Skeletal muscle satellite cell (primary cell): ENCODE data around the gene PHF23.
A peak's percentile ranks its signal among the peaks of the same experiment; 100 is the strongest.

Experiments used
- H3K27me3 ChIP-seq: 2 replicates; pipeline ENCODE4 v1.7.0; 2013; ENCODE audit warnings: low read length; ENCODE audit not compliant: control insufficient read depth, insufficient read depth
- H3K36me3 ChIP-seq: 2 replicates; pipeline ENCODE4 v1.7.0; 2013; ENCODE audit warnings: mild to moderate bottlenecking, control low read depth, low read length; ENCODE audit not compliant: insufficient read depth
- H3K4me1 ChIP-seq: 2 replicates; pipeline ENCODE4 v1.7.0; 2013; ENCODE audit warnings: low read length; ENCODE audit not compliant: control insufficient read depth, insufficient read depth
- H3K4me2 ChIP-seq: 2 replicates; pipeline ENCODE4 v1.7.0; 2013; ENCODE audit warnings: mild to moderate bottlenecking, low read length
- H3K4me3 ChIP-seq: 2 replicates; pipeline ENCODE4 v1.7.0; 2013; ENCODE audit warnings: low read length
- H3K9ac ChIP-seq: 2 replicates; pipeline ENCODE4 v1.7.0; 2013; ENCODE audit warnings: mild to moderate bottlenecking, low read depth, low read length, moderate library complexity
- H3K9me3 ChIP-seq: replicated peaks from 2 replicates; pipeline ENCODE4 v1.7.0; 2013; ENCODE audit warnings: mild to moderate bottlenecking, control low read depth, low read length

Gene PHF23

GRCh38 chr17:7242717-7243452 lies 3.6 kb upstream of the PHF23 start:
- Histone ChIP-seq H3K4me2 (peak overlapping the region; percentile 95), H3K9ac (peak overlapping the region; percentile 97), H3K4me1 (peaks cover 22% of the 10 kb centered on the region), H3K36me3 (peaks cover 24% of the 10 kb centered on the region), H3K4me3 (peak overlapping the region; percentile 91), H3K9me3 (no peaks in the 10 kb centered on the region), H3K27me3 (no peaks in the 10 kb centered on the region)

DNA sequence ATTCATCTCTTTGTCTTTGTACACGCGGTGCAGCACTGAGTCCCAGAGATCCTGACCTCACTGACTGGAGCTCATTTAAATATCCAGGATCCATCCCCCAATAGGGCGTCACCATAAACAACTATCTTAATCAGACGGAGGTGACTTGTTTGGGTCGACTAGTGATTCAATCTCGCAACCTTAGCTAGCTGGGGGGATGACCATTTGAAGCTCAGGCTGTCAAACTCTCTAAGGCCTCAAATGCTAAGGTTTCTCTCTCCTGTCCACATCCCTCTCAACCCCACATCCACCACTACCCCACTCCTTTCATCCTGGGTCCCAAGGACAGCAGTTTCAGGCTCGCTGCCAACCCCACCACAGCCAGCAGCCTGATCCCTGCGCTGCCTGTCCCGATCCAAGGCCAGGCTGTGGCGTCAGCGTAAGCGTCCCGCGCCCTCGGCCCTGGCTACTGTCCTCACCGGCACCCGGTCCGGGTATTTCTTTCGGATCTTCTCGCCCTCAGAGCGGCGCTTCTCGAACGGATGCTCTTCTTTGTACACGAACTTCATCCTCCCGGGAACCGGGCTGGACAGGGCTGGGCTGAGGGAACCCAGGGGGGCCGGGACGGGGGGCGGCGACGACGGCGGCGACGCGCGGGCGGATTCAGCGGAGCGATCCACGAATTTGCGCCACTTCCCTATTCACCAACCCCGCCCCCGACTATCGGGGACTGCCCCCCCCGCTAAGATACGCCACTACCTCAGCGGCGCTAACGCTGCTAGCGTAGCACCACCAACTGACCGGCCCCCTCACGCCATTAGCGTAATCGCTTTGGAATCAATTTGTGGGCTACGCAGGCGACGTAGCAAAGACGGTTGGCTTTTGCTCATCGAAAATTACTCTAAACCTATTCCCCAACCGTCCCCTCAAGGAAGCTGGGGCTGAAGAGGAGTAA lies 2.8 kb upstream of the PHF23 start, which contains the start of gene GABARAP:
Gene GABARAP (minus strand): TSS at position 667 of the 934 bp plus-strand sequence. CDS start 119 bp downstream, at position 548.
- peaks cover 28% of the 10 kb centered on the region for H3K36me3 ChIP-seq
- H3K9me3 ChIP-seq = no peaks in the 10 kb centered on the region
- peaks cover 28% of the 10 kb centered on the region for H3K4me1 ChIP-seq
- peak within 1 kb of the TSS; percentile 97 for H3K9ac ChIP-seq
- H3K27me3 ChIP-seq = no peaks in the 10 kb centered on the region
- H3K4me3 ChIP-seq = peak within 1 kb of the TSS; percentile 91
- peak within 1 kb of the TSS; percentile 95 for H3K4me2 ChIP-seq

- Histone ChIP-seq H3K9me3 (no peaks in the 10 kb centered on the region), H3K36me3 (peaks cover 35% of the 10 kb centered on the region), H3K4me1 (peaks cover 34% of the 10 kb centered on the region), H3K4me2 (peak overlapping the region; percentile 95), H3K4me3 (peak overlapping the region; percentile 91), H3K9ac (peak overlapping the region; percentile 97), H3K27me3 (no peaks in the 10 kb centered on the region)
These were observed 2.0 kb upstream of the PHF23 start for GRCh38 chr17:7241090-7241733.

GRCh38 chr17:7240375-7240774 lies 1.1 kb upstream of the PHF23 start:
- Histone ChIP-seq H3K27me3 (no peaks in the 10 kb centered on the region), H3K4me3 (peak overlapping the region; percentile 91), H3K9me3 (no peaks in the 10 kb centered on the region), H3K4me1 (peaks cover 43% of the 10 kb centered on the region), H3K4me2 (peak overlapping the region; percentile 95), H3K9ac (peak overlapping the region; percentile 97), H3K36me3 (peaks cover 37% of the 10 kb centered on the region)

DNA sequence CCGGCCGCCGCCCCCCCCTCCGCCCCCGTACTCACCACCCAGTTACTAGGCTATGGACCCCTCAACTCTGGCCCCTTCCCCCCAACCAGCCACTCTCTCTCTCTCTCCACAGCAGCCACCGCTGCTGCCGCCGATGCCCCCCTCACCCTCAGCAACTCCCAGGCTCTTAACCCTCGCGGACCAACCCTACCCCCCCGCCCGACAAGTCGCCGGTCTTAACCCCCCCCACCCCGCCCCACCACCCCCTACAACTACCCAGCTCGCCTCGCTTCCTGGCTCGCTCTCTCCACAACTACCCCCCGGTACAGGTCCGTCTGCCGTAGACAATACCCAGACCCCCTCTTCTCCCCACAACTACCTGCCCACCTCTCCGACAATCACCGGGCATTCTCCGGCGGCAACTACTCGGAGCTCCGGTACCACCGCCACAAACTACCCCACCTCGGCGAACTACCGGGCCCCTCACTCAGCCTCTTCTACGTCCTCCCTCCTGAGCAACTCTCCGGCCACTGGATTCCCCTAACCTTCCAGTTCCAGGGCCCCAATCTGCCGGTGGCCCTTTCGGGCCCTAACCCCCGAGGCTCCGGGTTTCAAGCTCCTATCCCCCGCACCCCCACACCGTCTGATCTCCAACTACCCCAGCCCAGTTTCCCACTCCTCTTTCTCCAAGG lies 702 bp downstream of the PHF23 start:
- Histone ChIP-seq H3K9me3 (no peaks in the 10 kb centered on the region), H3K9ac (peak overlapping the region; percentile 95), H3K27me3 (no peaks in the 10 kb centered on the region), H3K36me3 (peaks cover 43% of the 10 kb centered on the region), H3K4me2 (peak overlapping the region; percentile 68), H3K4me1 (peaks cover 52% of the 10 kb centered on the region), H3K4me3 (peak overlapping the region; percentile 94)

DNA sequence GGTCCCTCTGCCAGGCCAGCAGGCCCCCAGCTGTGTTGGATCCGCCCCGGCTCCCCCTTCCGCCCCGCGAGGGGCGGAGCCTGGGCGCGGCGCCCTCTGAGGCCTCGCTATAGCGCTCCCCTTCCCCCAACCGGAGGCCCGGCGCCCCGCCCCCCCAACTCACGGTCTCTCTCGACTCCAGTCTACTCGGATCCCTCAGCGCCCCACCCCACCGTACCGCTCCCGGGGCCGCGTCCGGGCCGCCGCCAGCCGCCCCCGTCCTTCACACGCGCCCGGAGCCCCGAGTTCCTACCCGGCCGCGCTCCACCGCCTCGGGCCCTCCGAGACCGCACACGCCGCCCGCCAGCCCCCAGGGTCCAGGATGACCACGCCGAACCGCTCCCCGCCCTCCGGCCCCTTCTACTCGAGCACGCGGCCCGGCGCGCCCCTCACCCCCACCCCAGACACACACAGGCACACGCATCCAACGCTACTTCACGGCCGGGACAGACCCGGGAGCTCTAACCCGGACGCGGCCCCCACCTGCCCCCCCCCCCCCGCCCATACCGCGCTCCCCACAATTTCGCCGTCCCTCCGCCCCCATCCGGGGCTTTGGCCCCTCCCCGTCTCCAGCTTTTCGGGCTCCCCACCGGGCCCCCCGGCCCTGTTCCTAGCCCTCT lies 1.4 kb downstream of the PHF23 start:
- H3K36me3 ChIP-seq = peaks cover 43% of the 10 kb centered on the region
- no peaks in the 10 kb centered on the region for H3K9me3 ChIP-seq
- H3K4me2 ChIP-seq = peak overlapping the region; percentile 91
- peak overlapping the region; percentile 95 for H3K9ac ChIP-seq
- H3K4me1 ChIP-seq = peaks cover 48% of the 10 kb centered on the region
- H3K4me3 ChIP-seq = peak overlapping the region; percentile 94
- no peaks in the 10 kb centered on the region for H3K27me3 ChIP-seq

DNA sequence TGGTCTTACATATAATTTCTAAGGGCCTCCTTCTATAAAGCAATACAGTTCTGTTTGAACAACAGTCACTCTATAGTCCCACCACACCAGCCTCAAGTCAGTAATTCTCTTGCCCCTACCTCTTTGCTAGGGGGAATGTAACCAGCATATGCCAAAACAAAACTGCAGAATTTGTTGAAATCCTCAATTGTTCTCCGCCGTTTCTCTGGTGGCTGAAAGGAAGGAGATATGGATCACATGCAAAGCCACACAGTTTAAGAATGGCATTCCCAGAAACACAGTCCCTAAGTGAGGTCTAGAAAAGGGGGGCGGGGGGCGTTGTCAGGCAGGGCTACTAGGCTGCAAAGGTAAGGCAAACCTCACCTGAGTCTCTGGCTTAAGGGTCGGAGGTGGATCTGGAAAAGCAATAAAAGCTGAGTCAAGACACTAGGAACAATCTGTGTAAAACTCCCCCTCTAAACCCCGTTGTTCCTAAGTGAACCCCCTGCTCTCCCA lies 1.9 kb downstream of the PHF23 start:
- H3K4me3 ChIP-seq = peak overlapping the region; percentile 94
- H3K9ac ChIP-seq = peak overlapping the region; percentile 81
- peaks cover 43% of the 10 kb centered on the region for H3K36me3 ChIP-seq
- peak overlapping the region; percentile 91 for H3K4me2 ChIP-seq
- no peaks in the 10 kb centered on the region for H3K27me3 ChIP-seq
- H3K4me1 ChIP-seq = peaks cover 52% of the 10 kb centered on the region
- H3K9me3 ChIP-seq = no peaks in the 10 kb centered on the region

- Histone ChIP-seq H3K27me3 (no peaks in the 10 kb centered on the region), H3K4me2 (peak overlapping the region; percentile 91), H3K9me3 (no peaks in the 10 kb centered on the region), H3K36me3 (peaks cover 43% of the 10 kb centered on the region), H3K4me1 (peaks cover 57% of the 10 kb centered on the region), H3K4me3 (peak overlapping the region; percentile 94), H3K9ac (peak overlapping the region; percentile 81)
These were observed 2.4 kb downstream of the PHF23 start for GRCh38 chr17:7236808-7237207.

DNA sequence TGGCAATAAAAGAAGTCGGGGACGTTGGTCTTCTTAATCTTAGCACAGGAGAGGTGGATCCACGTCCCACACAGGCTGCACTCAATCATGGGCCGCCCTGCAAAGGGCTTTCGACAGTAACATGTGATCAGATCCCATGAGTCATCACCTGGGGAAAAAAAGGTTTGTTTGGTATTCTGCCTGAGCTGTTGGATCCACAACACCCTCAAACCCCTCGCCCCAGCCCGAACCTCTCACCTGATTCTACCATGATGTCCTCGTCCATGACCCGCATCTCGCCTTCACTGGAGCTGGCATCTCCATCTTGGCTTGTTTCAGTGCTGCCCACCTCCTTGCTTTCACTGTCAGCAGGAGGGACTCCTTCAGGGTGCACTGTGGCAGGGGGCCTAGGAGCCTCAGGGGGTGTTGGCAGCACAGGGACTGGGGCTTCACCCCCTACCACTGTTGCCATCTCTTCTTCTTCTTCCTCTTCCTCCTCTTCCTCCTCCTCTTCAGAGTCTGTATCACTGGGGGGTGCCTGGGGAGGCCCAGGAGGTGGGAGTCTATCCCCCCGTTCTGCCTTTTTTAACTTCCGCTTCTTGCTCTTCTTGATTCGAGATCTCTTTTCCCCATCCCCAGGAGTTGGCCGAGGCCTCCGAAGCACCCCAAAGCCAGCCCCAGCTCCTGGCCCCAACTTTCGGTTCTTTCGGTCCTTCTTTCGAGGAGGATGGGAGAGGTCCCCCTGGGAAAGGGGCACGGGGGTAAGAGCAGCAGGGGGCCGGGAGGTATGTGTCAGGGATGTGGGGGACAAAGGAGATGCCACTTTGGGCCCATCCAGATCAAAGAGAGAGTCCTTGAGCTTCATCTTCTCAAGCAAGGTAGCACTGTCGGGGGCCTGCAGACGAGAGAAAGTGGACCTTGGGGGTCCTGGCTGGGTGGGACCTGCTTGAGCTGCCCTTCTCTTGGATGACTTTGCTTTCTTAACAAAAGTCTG lies 3.3 kb downstream of the PHF23 start:
- Histone ChIP-seq H3K9ac (no peak overlapping the region), H3K4me2 (peak overlapping the region; percentile 84), H3K27me3 (no peaks in the 10 kb centered on the region), H3K9me3 (no peaks in the 10 kb centered on the region), H3K4me1 (peaks cover 52% of the 10 kb centered on the region), H3K36me3 (peaks cover 41% of the 10 kb centered on the region), H3K4me3 (peak overlapping the region; percentile 0)
